Measurements from ENCODE around the gene HMOX2. TPM values are rescaled to one million over a fixed set of nuclear protein-coding genes. Genes with fewer than 3 reads are reported as not detected.
A peak's percentile ranks its signal among the peaks of the same experiment; 100 is the strongest.

The HMOX2 gene
- polyA plus RNA-seq, 6 donors from 2014 or later, result 36.9 to 49.8 (median 41.9) TPM

DNA sequence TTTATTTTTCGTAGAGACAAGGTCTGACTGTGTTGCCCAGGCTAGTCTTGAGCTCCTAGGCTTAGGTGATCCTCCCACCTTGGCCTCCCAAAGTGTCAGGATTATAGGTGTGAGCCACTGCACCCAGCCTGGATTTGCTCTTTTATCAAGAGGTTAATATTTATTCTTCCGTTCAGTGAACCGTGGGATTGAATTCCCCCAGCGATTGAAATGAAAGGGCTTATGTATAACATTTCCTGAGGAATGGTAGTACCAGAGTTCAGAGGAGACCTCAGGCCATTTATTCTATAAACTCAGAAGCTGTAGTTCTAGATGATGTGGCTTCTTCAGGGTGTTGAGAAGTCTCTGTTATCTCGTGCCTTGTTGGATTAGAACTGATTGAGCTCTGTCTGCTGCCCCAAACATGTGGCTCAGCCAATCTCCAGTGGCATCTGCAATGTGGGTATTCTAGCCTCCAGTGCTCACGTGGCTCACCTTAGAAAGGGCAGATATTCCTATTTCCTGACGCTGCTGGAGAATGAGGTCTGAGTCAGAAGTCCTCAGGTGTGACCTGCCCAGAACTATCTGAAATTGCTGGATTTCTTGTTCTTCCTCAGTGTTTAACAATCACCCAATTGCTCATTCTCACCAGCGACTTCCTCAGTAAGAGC, 22.5 kb downstream of the HMOX2 start:
- Mint-ChIP-seq H3K36me3 (no peaks in the 10 kb centered on the region), H3K27me3 (no peaks in the 10 kb centered on the region), H3K9me3 (no peaks in the 10 kb centered on the region), H3K4me1 (peaks cover 22 to 38% (median 35%) of the 10 kb centered on the region in 3 donors), H3K4me3 (no peak overlapping the region), H3K27ac (peak overlapping the region in 3 of 6 donors; percentile 18 to 72 (median 58))
- DNase-seq, result no peak
- ATAC-seq (ENCODE audit: low read depth in 2 of 2), result no peak

DNA sequence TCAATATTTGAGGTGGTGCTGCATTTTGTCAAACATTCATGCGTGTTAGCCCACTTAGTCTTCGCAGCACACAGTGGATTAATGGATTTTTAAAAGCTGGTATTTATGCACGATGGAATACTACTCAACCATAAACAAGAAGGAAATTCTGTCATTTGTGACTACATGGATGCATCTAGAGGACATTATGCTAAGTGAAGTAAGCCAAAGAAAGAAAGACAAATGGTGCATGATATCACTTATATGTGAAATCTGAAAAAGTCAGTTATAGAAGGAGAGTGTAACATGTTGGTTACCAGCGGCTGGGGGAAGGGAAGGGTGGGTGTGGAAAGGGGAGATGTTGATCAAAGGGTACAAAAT, 23.0 kb downstream of the HMOX2 start:
- H3K27ac Mint-ChIP-seq, result peak overlapping the region in 1 of 6 donors; percentile 18
- no peaks in the 10 kb centered on the region for H3K9me3 Mint-ChIP-seq
- H3K27me3 Mint-ChIP-seq, result no peaks in the 10 kb centered on the region
- ATAC-seq (ENCODE audit: low read depth in 2 of 2), result no peak
- no peaks in the 10 kb centered on the region for H3K36me3 Mint-ChIP-seq
- no peak for DNase-seq
- no peak overlapping the region for H3K4me3 Mint-ChIP-seq
- peaks cover 25 to 40% (median 39%) of the 10 kb centered on the region in 3 donors for H3K4me1 Mint-ChIP-seq

DNA sequence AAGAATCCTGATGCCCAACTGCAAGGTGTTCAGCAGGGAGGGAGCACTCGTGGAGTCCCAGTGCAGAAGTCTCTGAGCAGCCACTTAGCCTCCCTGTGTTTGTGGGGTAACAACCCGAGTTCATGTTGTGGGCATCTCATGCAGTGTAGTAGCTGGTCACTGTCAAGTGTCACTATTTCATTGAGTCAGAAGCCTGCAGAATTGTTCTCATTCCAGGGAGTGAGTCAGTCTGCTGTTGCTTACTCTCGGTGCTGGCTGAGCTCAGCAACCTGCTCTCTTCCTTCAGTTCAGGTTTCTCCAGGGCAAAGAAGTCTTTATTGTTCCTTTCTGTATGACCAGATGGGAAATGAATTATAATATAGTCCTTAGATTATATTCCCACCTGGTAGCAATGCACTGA, 24.1 kb downstream of the HMOX2 start:
- H3K36me3 Mint-ChIP-seq, result no peaks in the 10 kb centered on the region
- H3K27ac Mint-ChIP-seq, result peak overlapping the region in 4 of 6 donors; percentile 37 to 80 (median 66)
- no peaks in the 10 kb centered on the region for H3K9me3 Mint-ChIP-seq
- H3K27me3 Mint-ChIP-seq, result no peaks in the 10 kb centered on the region
- H3K4me1 Mint-ChIP-seq, result peaks cover 31 to 51% (median 44%) of the 10 kb centered on the region in 3 donors
- ATAC-seq (ENCODE audit: low read depth in 2 of 2) (no peak), DNase-seq (no peak)
- no peak overlapping the region for H3K4me3 Mint-ChIP-seq

DNA sequence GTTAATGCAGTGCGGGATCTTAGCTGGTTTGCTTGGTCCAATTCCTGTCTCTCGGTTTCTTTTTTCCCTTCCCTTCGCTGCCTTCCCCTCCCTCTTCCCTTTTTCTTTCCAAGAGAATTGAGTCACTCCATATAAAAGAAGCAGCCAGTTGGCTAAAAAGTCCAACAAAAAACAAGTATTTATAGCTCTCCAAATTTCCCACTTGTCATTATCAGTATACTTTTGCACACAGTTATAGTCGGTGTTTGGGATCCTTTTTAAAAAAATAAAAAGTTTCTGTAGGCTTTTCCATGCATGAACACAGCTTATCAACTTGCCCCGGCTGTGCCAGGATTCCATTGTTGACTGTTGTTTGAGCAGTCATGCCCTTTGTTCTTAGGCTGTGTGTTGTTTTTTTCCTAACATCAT, 24.9 kb downstream of the HMOX2 start:
- peaks cover 38 to 54% (median 52%) of the 10 kb centered on the region in 3 donors for H3K4me1 Mint-ChIP-seq

DNA sequence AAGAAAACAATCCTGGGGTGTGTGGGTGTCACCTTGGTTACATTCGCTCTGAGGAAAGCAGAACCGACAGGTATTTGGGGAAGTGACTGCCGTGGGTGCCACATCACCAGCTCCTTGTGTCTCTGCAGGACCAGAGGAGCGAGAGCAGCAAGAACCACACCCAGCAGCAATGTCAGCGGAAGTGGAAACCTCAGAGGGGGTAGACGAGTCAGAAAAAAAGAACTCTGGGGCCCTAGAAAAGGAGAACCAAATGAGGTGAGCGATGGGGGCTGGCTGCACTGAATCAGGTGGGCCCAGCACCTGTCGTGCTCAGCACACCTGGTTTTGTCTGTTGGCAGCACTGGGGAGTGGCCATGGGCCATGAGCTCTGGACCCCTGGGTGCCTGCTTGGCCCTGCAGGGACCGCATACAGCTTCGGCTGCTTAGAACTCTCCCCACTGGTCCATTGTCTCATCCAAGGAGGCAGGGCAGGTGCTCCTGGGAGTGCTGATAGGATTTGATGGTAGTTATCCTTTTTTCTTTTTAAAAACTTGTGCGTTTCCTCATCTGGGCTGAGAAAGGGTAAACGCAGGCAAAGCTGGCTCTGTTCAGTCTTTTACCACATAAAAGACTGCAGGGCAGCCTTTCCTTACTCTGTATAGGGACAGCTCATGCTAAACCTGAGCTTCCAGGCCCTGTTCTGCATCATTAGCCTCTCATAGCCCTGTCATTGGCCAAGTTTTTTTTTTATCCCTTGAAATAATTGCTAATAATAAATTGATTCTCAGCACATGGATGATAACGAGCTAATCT, 29.4 kb downstream of the HMOX2 start:
- H3K36me3 Mint-ChIP-seq, result peaks cover 0 to 8% of the 10 kb centered on the region in 2 donors
- H3K27me3 Mint-ChIP-seq, result no peaks in the 10 kb centered on the region
- H3K4me3 Mint-ChIP-seq, result peak overlapping the region; percentile 66 to 88 (median 73)
- H3K4me1 Mint-ChIP-seq, result peaks cover 27 to 59% (median 54%) of the 10 kb centered on the region in 3 donors
- H3K9me3 Mint-ChIP-seq, result no peaks in the 10 kb centered on the region
- ATAC-seq (ENCODE audit: low read depth in 2 of 2), result peak; percentile 92 to 94
- DNase-seq, result peak; percentile 95
- H3K27ac Mint-ChIP-seq, result peak overlapping the region; percentile 99 to 100 (median 100)

More for the DNA sequence above, 24.9 kb downstream of the HMOX2 start:
- Mint-ChIP-seq H3K27me3 (no peaks in the 10 kb centered on the region), H3K27ac (peak overlapping the region in 5 of 6 donors; percentile 43 to 90 (median 80)), H3K4me3 (no peak overlapping the region), H3K36me3 (no peaks in the 10 kb centered on the region), H3K9me3 (no peaks in the 10 kb centered on the region)
- ATAC-seq (ENCODE audit: low read depth in 2 of 2) (no peak), DNase-seq (no peak)

DNA sequence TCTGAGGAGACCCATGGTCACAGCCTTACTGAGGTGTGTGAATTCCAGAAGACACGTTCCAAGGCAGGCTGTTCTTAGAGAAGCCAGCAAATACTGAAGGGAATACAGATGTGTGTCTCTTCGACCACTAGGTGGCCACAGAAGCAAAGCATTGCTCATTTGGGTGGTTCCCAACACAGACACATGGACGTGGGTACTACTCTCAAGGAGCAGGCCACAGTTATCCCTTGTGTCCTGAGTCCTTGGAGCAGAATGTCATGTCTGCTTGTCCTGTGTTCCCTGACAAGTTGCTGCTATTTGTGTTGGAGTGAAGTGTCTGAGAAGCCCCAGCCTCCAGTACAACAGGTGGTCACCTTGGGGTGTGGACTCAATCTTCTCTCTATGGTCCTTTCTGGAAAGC, 30.3 kb downstream of the HMOX2 start:
- ATAC-seq (ENCODE audit: low read depth in 2 of 2) (peak; percentile 17 to 22), DNase-seq (peak; percentile 65)
- peaks cover 30 to 59% (median 45%) of the 10 kb centered on the region in 3 donors for H3K4me1 Mint-ChIP-seq
- peaks cover 0 to 15% of the 10 kb centered on the region in 2 donors for H3K36me3 Mint-ChIP-seq
- no peaks in the 10 kb centered on the region for H3K9me3 Mint-ChIP-seq
- H3K27ac Mint-ChIP-seq, result peak overlapping the region; percentile 99 to 100 (median 100)
- no peaks in the 10 kb centered on the region for H3K27me3 Mint-ChIP-seq
- peak overlapping the region; percentile 57 to 88 (median 74) for H3K4me3 Mint-ChIP-seq

DNA sequence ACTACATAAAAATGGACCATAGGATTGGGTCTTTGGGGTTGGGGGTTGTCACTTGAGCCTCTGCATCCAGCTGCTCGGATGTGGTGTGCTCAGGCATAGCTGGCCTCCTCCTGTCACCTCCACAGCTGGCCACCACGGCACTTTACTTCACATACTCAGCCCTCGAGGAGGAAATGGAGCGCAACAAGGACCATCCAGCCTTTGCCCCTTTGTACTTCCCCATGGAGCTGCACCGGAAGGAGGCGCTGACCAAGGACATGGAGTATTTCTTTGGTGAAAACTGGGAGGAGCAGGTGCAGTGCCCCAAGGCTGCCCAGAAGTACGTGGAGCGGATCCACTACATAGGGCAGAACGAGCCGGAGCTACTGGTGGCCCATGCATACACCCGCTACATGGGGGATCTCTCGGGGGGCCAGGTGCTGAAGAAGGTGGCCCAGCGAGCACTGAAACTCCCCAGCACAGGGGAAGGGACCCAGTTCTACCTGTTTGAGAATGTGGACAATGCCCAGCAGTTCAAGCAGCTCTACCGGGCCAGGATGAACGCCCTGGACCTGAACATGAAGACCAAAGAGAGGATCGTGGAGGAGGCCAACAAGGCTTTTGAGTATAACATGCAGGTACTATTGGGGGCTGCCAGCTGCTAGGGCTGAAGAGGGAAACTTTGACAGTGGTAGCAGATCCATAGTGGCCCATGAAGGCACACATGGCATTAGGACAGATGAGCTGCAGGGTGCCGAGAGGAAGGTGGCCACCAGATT, 31.6 kb downstream of the HMOX2 start:
- ATAC-seq (ENCODE audit: low read depth in 2 of 2) (no peak), DNase-seq (no peak)
- Mint-ChIP-seq H3K36me3 (peaks cover 0 to 15% of the 10 kb centered on the region in 2 donors), H3K27me3 (no peaks in the 10 kb centered on the region), H3K4me1 (peaks cover 30 to 55% (median 47%) of the 10 kb centered on the region in 3 donors), H3K27ac (peak overlapping the region; percentile 53 to 100 (median 82)), H3K9me3 (no peaks in the 10 kb centered on the region), H3K4me3 (no peak overlapping the region)

DNA sequence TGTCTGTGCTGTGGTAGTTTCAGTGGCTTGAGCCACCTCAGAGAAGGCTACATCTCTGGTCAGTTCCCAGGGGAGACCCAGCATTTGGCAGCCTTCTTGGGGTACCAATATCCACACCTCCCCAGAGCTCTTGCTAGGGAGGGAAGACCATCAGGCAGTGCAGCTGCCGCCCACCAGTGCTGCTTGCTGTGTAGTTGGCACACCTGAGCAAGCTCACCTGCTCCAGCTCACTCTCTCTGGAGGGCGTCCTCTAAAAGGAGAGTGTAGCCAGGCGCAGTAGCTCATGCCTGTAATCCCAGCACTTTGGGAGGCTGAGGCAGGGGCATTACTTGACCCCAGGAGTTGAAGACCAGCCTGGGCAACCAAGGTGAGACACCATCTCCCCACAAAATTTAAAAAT, 32.6 kb downstream of the HMOX2 start:
- Mint-ChIP-seq H3K4me1 (peaks cover 27 to 47% (median 38%) of the 10 kb centered on the region in 3 donors), H3K27ac (peak overlapping the region in 1 of 6 donors; percentile 39), H3K36me3 (peaks cover 0 to 15% of the 10 kb centered on the region in 2 donors), H3K27me3 (no peaks in the 10 kb centered on the region), H3K4me3 (no peak overlapping the region), H3K9me3 (no peaks in the 10 kb centered on the region)
- ATAC-seq (ENCODE audit: low read depth in 2 of 2) (no peak), DNase-seq (no peak)

DNA sequence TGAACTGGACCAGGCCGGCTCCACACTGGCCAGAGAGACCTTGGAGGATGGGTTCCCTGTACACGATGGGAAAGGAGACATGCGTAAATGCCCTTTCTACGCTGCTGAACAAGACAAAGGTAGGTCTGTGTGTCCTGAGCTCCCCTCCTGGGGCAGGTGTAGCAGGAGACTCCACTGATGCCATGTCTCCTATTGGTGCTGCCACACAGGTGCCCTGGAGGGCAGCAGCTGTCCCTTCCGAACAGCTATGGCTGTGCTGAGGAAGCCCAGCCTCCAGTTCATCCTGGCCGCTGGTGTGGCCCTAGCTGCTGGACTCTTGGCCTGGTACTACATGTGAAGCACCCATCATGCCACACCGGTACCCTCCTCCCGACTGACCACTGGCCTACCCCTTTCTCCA, 33.2 kb downstream of the HMOX2 start:
- Mint-ChIP-seq H3K36me3 (peaks cover 0 to 15% of the 10 kb centered on the region in 2 donors), H3K4me3 (peak overlapping the region in 1 of 8 donors; percentile 42), H3K27me3 (no peaks in the 10 kb centered on the region), H3K9me3 (no peaks in the 10 kb centered on the region), H3K27ac (peak overlapping the region in 2 of 6 donors; percentile 32 to 47), H3K4me1 (peaks cover 28 to 43% (median 32%) of the 10 kb centered on the region in 3 donors)
- DNase-seq (no peak), ATAC-seq (ENCODE audit: low read depth in 2 of 2) (no peak)

DNA sequence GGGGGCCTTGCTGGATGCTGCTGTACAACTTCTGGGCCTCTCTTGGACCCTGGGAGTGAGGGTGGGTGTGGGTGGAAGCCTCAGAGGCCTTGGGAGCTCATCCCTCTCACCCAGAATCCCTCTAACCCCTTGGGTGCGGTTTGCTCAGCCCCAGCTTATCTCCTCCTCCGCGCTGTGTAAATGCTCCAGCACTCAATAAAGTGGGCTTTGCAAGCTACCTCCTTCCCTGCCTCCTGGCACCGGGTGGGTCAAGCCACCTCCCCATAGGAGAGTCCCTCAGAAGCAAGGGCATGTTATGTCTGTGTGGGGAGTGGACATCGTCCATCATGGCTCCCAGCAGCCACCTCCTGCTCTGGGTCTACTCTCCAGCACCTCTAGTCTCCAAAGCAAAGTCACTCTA, 33.9 kb downstream of the HMOX2 start:
- Mint-ChIP-seq H3K9me3 (no peaks in the 10 kb centered on the region), H3K4me3 (no peak overlapping the region), H3K4me1 (peaks cover 30 to 43% (median 32%) of the 10 kb centered on the region in 3 donors), H3K27ac (peak overlapping the region in 1 of 6 donors; percentile 47), H3K27me3 (no peaks in the 10 kb centered on the region), H3K36me3 (peaks cover 0 to 15% of the 10 kb centered on the region in 2 donors)
- DNase-seq (no peak), ATAC-seq (ENCODE audit: low read depth in 2 of 2) (no peak)

DNA sequence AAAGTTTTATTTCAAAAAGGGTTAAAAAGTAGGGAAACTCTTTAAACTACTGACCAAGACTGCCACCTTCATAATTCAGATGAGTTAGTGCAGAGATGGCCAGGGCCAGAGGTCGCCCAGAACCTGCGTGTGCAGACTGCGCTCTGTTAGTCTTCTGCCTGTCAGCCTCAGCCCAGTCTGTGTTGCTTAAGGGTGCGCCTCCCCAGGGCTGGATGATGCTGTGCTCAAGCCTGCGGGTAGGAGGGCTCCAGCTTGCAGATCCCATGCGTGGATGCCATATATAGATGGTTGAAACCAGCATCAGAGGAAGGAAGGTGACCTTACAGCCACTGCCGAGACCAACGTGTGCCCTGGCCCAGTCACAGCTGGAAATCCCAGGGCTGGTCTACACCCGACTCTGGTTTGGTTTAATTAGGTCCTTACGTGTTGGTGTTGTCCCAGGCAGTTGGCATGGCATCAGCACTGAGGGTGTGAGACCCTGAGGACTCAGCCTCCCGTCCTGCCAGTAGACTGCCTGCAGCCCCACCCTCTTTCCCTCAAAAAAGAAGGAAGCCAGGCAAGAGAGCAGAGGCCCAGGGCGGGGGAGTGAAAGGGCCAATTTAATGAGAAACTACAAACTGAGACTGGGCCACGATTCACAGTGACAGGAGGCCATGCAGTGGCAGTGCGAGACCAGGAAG, 34.7 kb downstream of the HMOX2 start:
- no peak for ATAC-seq (ENCODE audit: low read depth in 2 of 2)
- no peak overlapping the region for H3K4me3 Mint-ChIP-seq
- peak overlapping the region in 1 of 6 donors; percentile 27 for H3K27ac Mint-ChIP-seq

DNA sequence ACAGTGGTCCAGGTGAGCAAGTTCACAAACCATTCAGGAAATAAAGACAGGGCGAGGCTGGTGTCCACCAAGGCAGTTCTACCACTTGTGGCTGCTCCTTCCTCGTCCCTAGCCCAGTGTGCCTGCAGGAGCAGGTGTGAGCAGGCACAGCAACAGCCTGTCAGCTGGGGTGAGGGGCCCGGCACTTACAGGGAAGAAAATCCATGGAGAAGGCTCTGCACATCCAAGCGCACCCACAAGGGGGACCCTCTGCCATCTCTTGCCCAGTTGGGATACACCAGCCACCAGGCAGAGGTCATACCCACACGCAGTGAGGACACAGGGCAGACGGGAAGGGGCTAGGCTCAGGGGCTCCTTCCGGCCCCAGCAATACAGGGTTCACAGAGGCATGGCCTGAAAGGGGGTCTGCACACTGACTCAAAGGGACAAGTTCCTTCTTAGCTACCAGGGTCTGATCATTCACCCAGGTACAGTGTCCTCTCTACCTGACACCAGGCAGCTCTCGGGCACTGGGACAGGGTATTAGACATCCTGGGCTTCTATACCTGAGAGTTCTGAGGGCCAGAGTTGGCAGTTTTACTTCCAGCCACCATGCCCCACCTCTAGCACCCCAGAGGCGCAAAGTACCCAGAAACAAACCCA, 35.4 kb downstream of the HMOX2 start:
- H3K27me3 Mint-ChIP-seq, result no peaks in the 10 kb centered on the region

More for the DNA sequence above, 34.7 kb downstream of the HMOX2 start:
- Mint-ChIP-seq H3K36me3 (peaks cover 0 to 15% of the 10 kb centered on the region in 2 donors), H3K9me3 (no peaks in the 10 kb centered on the region), H3K27me3 (no peaks in the 10 kb centered on the region), H3K4me1 (peaks cover 30 to 43% (median 32%) of the 10 kb centered on the region in 3 donors)
- DNase-seq, result no peak

More for the DNA sequence above, 35.4 kb downstream of the HMOX2 start:
- peak overlapping the region in 1 of 6 donors; percentile 54 for H3K27ac Mint-ChIP-seq
- H3K9me3 Mint-ChIP-seq, result no peaks in the 10 kb centered on the region
- ATAC-seq (ENCODE audit: low read depth in 2 of 2) (no peak), DNase-seq (no peak)
- H3K4me3 Mint-ChIP-seq, result peak overlapping the region in 1 of 8 donors; percentile 2
- H3K36me3 Mint-ChIP-seq, result peaks cover 0 to 15% of the 10 kb centered on the region in 2 donors
- H3K4me1 Mint-ChIP-seq, result peaks cover 29 to 43% (median 29%) of the 10 kb centered on the region in 3 donors

All from naive B cell (primary cell).